GM10847 (cell line): ENCODE measurements around the gene JSRP1.

ENCODE experiments used
- POLR2A ChIP-seq: IDR thresholded peaks from 2 replicates; pipeline ENCODE4 v1.6.1; 2011; ENCODE audit not compliant: insufficient read length; ENCODE audit errors: extremely low read depth

Gene JSRP1, protein sequence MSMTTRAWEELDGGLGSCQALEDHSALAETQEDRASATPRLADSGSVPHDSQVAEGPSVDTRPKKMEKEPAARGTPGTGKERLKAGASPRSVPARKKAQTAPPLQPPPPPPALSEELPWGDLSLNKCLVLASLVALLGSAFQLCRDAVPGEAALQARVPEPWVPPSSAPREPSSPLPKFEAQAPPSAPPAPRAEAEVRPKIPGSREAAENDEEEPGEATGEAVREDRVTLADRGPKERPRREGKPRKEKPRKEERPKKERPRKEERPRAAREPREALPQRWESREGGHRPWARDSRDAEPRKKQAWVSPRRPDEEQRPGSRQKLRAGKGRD

DNA sequence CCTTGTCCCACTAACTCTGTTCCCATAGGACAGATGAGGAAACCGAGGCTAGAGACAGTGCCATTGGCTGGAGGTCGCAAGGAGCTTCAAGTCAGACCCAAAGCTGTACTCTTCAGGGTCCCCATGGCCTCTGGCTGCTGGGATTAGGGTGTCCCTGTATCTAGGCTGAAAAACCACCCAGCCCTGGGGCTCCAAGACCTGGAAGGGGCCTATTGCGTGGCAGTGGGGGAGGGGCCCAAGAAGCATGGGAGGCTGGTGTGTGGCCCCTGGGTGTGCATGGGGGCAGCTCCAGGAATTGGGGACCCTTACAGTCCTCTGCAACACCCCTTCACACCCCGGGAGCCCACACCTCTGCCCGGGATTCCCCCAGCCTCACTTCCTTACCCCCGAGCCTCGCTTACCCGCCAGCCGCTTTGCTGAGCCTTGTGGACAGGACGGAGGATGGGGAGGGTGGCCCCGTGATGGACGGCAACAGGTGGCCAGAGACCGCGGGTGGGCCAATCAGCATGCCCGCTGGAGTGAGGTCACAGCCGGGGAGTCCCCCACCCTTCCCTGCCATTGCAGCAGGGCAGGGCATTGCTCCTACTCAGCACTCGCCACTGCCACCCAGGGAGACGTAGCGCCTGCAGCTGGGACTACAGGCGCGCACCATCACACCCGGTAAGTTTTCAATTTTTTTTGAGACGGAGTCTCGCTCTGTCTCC, at the start of gene JSRP1:
TSS of gene JSRP1 (minus strand) at position 436 of the 704 bp plus-strand sequence. CDS start 1,103 bp downstream, outside the sequence.
- TF ChIP-seq POLR2A: no peak

GRCh38 chr19:2305452-2306280, 49.4 kb upstream of the JSRP1 start:
- no peak for TF ChIP-seq POLR2A

GRCh38 chr19:2303211-2303798, 47.1 kb upstream of the JSRP1 start:
- TF ChIP-seq POLR2A: no peak

GRCh38 chr19:2302319-2303210, 46.3 kb upstream of the JSRP1 start:
- TF ChIP-seq POLR2A: no peak

DNA sequence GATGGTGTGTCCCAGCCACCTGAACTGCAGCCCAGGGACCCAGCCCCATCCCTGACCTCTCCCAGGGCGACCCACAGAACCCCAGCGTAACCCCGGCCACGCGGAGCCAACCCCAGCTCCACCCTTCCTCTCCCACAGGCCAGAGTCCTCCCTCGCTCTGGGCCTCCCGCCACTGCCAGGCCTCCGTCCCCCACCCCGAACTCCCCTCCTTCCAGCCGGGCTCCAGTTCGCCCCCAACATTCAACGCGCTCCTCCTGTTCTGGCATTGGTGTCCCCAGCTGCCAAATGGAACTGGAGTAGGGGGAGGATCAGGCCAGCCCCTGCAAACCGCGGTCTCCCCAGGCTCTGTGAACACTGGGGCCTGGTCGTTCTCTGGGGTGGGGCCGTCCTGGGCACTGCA, 44.3 kb upstream of the JSRP1 start:
- no peak for TF ChIP-seq POLR2A

GRCh38 chr19:2296141-2296540, 39.9 kb upstream of the JSRP1 start:
- no peak for TF ChIP-seq POLR2A

- no peak for TF ChIP-seq POLR2A
These were observed 38.6 kb upstream of the JSRP1 start for GRCh38 chr19:2294687-2295335.

GRCh38 chr19:2291185-2291751, 35.1 kb upstream of the JSRP1 start:
- no peak for TF ChIP-seq POLR2A

DNA sequence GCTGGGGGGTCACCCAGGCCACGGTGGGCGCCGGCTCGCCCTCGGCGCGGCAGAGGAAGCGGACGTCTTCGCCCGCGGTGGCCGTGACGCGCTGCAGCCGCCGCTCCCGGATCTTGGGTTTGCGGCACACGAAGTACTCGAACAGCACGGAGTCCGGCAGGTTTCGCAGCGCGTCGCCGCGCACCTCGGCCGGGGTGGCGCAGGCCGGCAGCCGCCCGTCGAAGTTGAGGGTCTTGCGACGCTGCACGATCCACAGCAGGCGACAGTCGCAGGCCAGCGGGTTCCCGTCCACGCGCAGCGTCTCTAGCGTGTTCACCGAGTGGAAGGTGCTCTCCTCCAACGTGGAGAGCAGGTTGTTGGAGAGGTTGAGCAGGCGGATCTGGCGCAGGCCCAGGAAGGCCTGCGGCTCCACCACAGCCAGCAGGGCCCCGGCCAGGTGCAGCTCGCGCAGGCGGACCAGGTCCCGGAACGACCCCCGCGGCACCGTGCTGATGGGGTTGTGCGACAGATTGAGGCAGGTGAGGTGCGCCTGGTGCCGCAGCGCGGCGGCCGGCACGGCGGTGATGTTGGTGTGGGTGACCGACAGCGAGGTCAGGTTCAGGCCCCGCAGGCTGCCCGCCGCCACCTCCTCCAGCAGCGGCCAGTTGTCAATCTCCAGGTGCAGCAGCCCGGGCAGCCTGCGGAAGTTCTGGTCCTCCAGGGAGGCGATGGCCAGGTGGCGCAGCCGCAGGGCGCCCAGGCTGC, 34.4 kb upstream of the JSRP1 start:
- no peak for TF ChIP-seq POLR2A

DNA sequence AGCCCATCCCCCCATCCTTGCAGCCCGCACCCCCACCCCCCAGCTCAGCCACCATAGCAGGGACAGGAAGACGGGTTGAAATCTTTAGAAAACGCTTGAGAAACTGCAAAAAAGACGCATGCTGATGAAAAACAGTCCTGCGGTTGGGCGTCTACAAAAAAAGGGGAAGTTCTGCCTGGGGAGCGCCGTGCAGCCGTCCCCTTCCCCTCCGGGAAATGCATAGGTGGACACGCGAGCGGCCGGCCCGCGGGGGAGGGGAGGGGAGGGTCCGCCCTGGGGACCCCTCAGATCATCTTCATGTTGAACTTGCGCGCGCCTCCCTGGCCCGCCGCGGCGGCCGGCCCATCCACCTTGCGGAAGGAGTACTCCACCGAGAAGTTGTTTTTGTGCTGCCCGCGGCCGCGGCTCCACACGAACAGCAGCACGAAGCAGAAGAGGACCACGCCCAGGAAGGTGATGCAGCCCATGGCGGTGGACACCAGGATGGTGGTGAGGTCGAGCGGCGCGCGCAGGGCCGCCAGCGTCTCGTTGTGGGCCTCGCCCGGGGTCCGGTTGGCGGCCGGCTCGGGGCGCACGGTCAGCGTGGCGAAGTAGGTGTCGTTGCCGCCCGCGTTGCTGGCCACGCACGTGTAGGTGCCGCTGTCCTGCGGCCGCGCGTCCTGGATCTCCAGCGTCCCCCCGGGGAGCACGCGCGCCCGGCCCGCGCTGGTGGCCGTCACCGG, 33.7 kb upstream of the JSRP1 start:
- no peak for TF ChIP-seq POLR2A

- TF ChIP-seq POLR2A: no peak
These were observed 32.8 kb upstream of the JSRP1 start for GRCh38 chr19:2288818-2289713.

GRCh38 chr19:2288338-2288817, 32.2 kb upstream of the JSRP1 start:
- TF ChIP-seq POLR2A: no peak
